NT2/D1 (cell line): ENCODE measurements around the gene ARID1B.

Experiments used
- SUZ12 ChIP-seq: IDR thresholded peaks from 2 replicates; pipeline ENCODE4 v1.6.1; 2011; ENCODE audit not compliant: insufficient read length, insufficient read depth; ENCODE audit errors: extremely low read depth
- YY1 ChIP-seq: IDR thresholded peaks from 2 replicates; pipeline ENCODE4 v1.6.1; 2011; ENCODE audit not compliant: insufficient read length, insufficient read depth
- ZNF274 ChIP-seq: IDR thresholded peaks from 2 replicates; pipeline ENCODE4 v1.6.1; 2011; ENCODE audit warnings: mild to moderate bottlenecking, low read depth, low read length

DNA sequence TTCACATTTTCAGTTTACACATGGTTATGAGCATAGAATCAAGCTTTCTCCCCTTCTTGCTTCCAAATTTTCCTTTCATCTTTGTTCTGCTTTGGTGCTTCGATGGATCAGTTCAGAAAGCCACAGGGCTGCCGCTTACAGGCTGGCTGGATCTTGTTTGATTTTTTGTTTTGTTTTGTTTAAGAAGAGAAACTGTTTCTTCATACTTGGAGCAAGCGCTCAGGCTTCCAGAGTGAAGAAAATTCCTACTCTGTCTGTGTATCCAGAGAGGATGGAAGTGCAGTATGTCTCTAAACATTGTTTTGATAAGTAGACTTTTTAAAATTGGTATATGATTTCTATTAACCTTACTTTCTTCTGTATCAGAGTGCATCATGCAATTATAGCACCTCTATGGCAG lies 66.9 kb downstream of the ARID1B start:
- TF ChIP-seq ZNF274 (no peak), YY1 (no peak), SUZ12 (no peak)
